ENCODE results near the gene MAP3K7CL. TPM values are rescaled to one million over a fixed set of nuclear protein-coding genes. Genes with fewer than 3 reads are reported as not detected.

MAP3K7CL gene
- total RNA-seq, 2 donors from 2014 or later: 1.3 TPM; not detected in 1

DNA sequence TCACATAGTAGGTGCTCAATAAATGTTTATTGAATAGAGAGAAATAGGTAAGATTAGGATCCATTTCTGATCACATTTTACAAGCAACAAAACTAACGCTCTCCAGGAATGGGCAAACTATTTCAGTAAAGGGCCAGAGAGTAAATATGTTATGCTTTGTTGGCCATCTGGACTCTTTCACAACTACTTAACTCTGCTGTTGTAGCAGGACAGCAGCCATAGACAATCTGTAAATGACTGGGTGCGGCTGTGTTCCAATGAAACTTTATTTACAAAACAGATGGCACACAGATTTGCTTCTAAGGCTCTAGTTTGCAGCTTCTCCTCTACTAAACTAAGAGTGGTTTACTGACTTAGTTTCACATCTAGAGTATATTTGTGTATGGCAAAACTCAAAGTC, 85.3 kb downstream of the MAP3K7CL start:
- 87 to 100% methylated on average over 2 of the region's 2 CpGs for WGBS, 2 experiments (ENCODE audit: insufficient coverage in 1 of 2, insufficient read length in 1 of 2)
- Mint-ChIP-seq H3K27ac (no peak overlapping the region), H3K9me3 (no peaks in the 10 kb centered on the region), H3K27me3 (ENCODE audit: insufficient read depth) (no peaks in the 10 kb centered on the region), H3K4me1 (no peaks in the 10 kb centered on the region), H3K4me3 (no peak overlapping the region), H3K36me3 (ENCODE audit: low read depth) (no peaks in the 10 kb centered on the region)
- H3K9ac ChIP-seq (ENCODE audit: extremely low read depth, low read length, poor library complexity, severe bottlenecking): no peak overlapping the region
- no peak overlapping the region for H3K4me3 ChIP-seq (ENCODE audit: low read length)
- no peak for DNase-seq
- H3K36me3 ChIP-seq (ENCODE audit: control insufficient read depth, insufficient read depth, low read length): no peaks in the 10 kb centered on the region
- no peaks in the 10 kb centered on the region for H3K4me1 ChIP-seq (ENCODE audit: control insufficient read depth, insufficient read depth, low read length)
- H3K27me3 ChIP-seq (ENCODE audit: control insufficient read depth, insufficient read depth, low read length, poor library complexity, severe bottlenecking): no peaks in the 10 kb centered on the region
- TF ChIP-seq, protein P1, sequence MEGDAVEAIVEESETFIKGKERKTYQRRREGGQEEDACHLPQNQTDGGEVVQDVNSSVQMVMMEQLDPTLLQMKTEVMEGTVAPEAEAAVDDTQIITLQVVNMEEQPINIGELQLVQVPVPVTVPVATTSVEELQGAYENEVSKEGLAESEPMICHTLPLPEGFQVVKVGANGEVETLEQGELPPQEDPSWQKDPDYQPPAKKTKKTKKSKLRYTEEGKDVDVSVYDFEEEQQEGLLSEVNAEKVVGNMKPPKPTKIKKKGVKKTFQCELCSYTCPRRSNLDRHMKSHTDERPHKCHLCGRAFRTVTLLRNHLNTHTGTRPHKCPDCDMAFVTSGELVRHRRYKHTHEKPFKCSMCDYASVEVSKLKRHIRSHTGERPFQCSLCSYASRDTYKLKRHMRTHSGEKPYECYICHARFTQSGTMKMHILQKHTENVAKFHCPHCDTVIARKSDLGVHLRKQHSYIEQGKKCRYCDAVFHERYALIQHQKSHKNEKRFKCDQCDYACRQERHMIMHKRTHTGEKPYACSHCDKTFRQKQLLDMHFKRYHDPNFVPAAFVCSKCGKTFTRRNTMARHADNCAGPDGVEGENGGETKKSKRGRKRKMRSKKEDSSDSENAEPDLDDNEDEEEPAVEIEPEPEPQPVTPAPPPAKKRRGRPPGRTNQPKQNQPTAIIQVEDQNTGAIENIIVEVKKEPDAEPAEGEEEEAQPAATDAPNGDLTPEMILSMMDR (conservative IDR thresholded peaks at IDR 0.05): no peak
- H3K27ac ChIP-seq (ENCODE audit: low read depth, low read length): no peak overlapping the region
- no peaks in the 10 kb centered on the region for H3K9me3 ChIP-seq (ENCODE audit: control insufficient read depth, low read length)

DNA sequence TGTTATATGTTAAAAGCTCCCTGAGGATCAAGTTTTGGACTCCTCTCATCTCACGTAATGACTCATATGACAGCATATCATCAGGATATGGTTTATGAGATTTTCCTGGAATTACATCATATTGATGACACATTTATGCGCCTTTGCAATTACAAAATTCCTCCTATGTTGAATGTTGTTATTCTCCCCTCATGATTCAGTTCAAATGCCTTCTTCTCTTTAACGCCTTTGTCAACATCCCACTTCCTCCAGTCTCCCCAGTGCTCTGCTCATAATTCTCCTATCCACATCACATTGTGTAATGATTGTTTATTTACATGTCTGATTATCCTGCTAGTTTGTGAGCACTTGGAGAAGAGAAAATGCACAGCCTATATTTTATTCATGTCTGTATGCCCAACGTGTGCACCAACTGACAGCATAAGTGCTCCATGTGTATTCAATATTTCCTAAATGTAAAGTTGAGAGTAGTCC, 87.4 kb downstream of the MAP3K7CL start:
- Histone ChIP-seq H3K27me3 (ENCODE audit: control insufficient read depth, insufficient read depth, low read length, poor library complexity, severe bottlenecking) (no peaks in the 10 kb centered on the region), H3K27ac (ENCODE audit: low read depth, low read length) (no peak overlapping the region), H3K36me3 (ENCODE audit: control insufficient read depth, insufficient read depth, low read length) (no peaks in the 10 kb centered on the region), H3K4me1 (ENCODE audit: control insufficient read depth, insufficient read depth, low read length) (no peaks in the 10 kb centered on the region), H3K4me3 (ENCODE audit: low read length) (no peak overlapping the region), H3K9ac (ENCODE audit: extremely low read depth, low read length, poor library complexity, severe bottlenecking) (no peak overlapping the region), H3K9me3 (ENCODE audit: control insufficient read depth, low read length) (no peaks in the 10 kb centered on the region)
- no peak for DNase-seq
- Mint-ChIP-seq H3K27ac (no peak overlapping the region), H3K36me3 (ENCODE audit: low read depth) (no peaks in the 10 kb centered on the region), H3K4me3 (no peak overlapping the region), H3K27me3 (ENCODE audit: insufficient read depth) (no peaks in the 10 kb centered on the region), H3K9me3 (no peaks in the 10 kb centered on the region), H3K4me1 (no peaks in the 10 kb centered on the region)
- WGBS, 2 experiments (ENCODE audit: insufficient coverage in 1 of 2, insufficient read length in 1 of 2): 91 to 94% methylated on average over 3 to 4 of the region's 4 CpGs
- TF ChIP-seq, protein P1 (conservative IDR thresholded peaks at IDR 0.05): no peak

DNA sequence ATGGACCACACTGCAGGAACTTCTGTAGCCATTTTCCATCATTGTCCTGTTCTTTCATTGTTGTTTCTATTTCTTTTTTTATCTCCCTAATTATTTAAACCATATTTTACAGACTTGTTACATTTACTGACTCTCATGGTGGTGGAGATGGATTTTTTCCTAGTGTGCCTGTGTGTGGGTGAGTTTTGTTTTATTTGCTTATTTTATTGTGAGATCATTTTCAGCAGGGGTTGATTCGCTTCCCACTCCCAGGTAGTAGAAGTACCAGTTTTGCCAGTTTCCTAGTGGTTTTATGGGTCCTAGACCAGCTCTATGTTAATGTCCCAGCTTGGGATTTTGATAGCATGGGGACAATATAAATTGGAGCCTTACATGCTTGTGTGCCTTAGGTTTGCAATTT, 88.3 kb downstream of the MAP3K7CL start:
- H3K36me3 ChIP-seq (ENCODE audit: control insufficient read depth, insufficient read depth, low read length): no peaks in the 10 kb centered on the region
- Mint-ChIP-seq H3K4me3 (no peak overlapping the region), H3K27me3 (ENCODE audit: insufficient read depth) (no peaks in the 10 kb centered on the region), H3K4me1 (no peaks in the 10 kb centered on the region), H3K9me3 (no peaks in the 10 kb centered on the region), H3K27ac (no peak overlapping the region), H3K36me3 (ENCODE audit: low read depth) (no peaks in the 10 kb centered on the region)
- WGBS, 2 experiments (ENCODE audit: insufficient coverage in 1 of 2, insufficient read length in 1 of 2): 80 to 88% methylated on average over 1 of the region's 1 CpG
- no peak overlapping the region for H3K9ac ChIP-seq (ENCODE audit: extremely low read depth, low read length, poor library complexity, severe bottlenecking)
- no peak for DNase-seq
- no peak overlapping the region for H3K27ac ChIP-seq (ENCODE audit: low read depth, low read length)
- H3K4me3 ChIP-seq (ENCODE audit: low read length): no peak overlapping the region
- H3K9me3 ChIP-seq (ENCODE audit: control insufficient read depth, low read length): no peaks in the 10 kb centered on the region
- no peaks in the 10 kb centered on the region for H3K4me1 ChIP-seq (ENCODE audit: control insufficient read depth, insufficient read depth, low read length)
- H3K27me3 ChIP-seq (ENCODE audit: control insufficient read depth, insufficient read depth, low read length, poor library complexity, severe bottlenecking): no peaks in the 10 kb centered on the region
- TF ChIP-seq, protein P1 (conservative IDR thresholded peaks at IDR 0.05): no peak

Data from endodermal cell (in vitro differentiated cells).